H9 (cell line): Measurements from ENCODE around the gene P2RX6. TPM values are rescaled to one million over a fixed set of nuclear protein-coding genes. Genes with fewer than 3 reads are reported as not detected.

Experiments
- DNase-seq: peaks from one replicate; pipeline ENCODE4 v3.0.0-alpha.2; 2017
- H2AFZ ChIP-seq: one replicate; pipeline ENCODE4 v1.6.1; 2013; ENCODE audit warnings: mild to moderate bottlenecking, low read length, control low read depth, moderate library complexity
- H2AK5ac ChIP-seq: 2 replicates; pipeline ENCODE4 v1.6.1; 2013; ENCODE audit warnings: low read length, control low read depth, mixed read lengths; ENCODE audit not compliant: insufficient read length
- H2BK120ac ChIP-seq: one replicate; pipeline ENCODE4 v1.6.1; 2013; ENCODE audit warnings: low read depth, mild to moderate bottlenecking, low read length, control low read depth, inconsistent platforms; ENCODE audit not compliant: poor library complexity, severe bottlenecking
- H2BK12ac ChIP-seq: 2 replicates; pipeline ENCODE4 v1.6.1; 2013; ENCODE audit warnings: low read length, control low read depth, mixed read lengths, low read depth; ENCODE audit not compliant: insufficient read length
- H2BK15ac ChIP-seq: 2 replicates; pipeline ENCODE4 v1.6.1; 2013; ENCODE audit warnings: low read depth, low read length, control low read depth
- H2BK20ac ChIP-seq: one replicate; pipeline ENCODE4 v1.6.1; 2013; ENCODE audit warnings: low read depth, mild to moderate bottlenecking, low read length, control low read depth, inconsistent platforms; ENCODE audit not compliant: poor library complexity, severe bottlenecking
- H2BK5ac ChIP-seq: 2 replicates; pipeline ENCODE4 v1.6.1; 2013; ENCODE audit warnings: low read length, control low read depth, mixed read lengths; ENCODE audit not compliant: insufficient read length
- H3K14ac ChIP-seq: 2 replicates; pipeline ENCODE4 v1.6.1; 2013; ENCODE audit warnings: low read length, control low read depth; ENCODE audit not compliant: insufficient read depth
- H3K18ac ChIP-seq: 2 replicates; pipeline ENCODE4 v1.6.1; 2013; ENCODE audit warnings: low read depth, mild to moderate bottlenecking, mixed read lengths, low read length, control low read depth; ENCODE audit not compliant: insufficient read length
- H3K23ac ChIP-seq: 2 replicates; pipeline ENCODE4 v1.6.1; 2013; ENCODE audit warnings: low read length, control low read depth, mixed read lengths, low read depth; ENCODE audit not compliant: insufficient read length
- H3K23me2 ChIP-seq: 2 replicates; pipeline ENCODE4 v1.6.1; 2013; ENCODE audit warnings: low read depth, mild to moderate bottlenecking, mixed read lengths, low read length, control low read depth; ENCODE audit not compliant: insufficient read length, poor library complexity, severe bottlenecking
- H3K27ac ChIP-seq: 2 replicates; pipeline ENCODE4 v1.5.1; 2013; ENCODE audit warnings: low read length, control low read depth, mixed read lengths, low read depth; ENCODE audit not compliant: insufficient read length
- H3K27me3 ChIP-seq: 2 replicates; pipeline ENCODE4 v1.6.1; 2013; ENCODE audit warnings: low read length, control low read depth, inconsistent platforms; ENCODE audit not compliant: insufficient read depth
- H3K4ac ChIP-seq: 2 replicates; pipeline ENCODE4 v1.6.1; 2013; ENCODE audit warnings: low read depth, mild to moderate bottlenecking, control low read depth, inconsistent platforms, low read length, moderate library complexity
- H3K4me1 ChIP-seq: 2 replicates; pipeline ENCODE4 v1.6.1; 2013; ENCODE audit warnings: low read length, control low read depth, inconsistent platforms; ENCODE audit not compliant: insufficient read depth
- H3K4me2 ChIP-seq: 2 replicates; pipeline ENCODE4 v1.6.1; 2013; ENCODE audit warnings: low read length, control low read depth, mixed read lengths; ENCODE audit not compliant: insufficient read length, insufficient read depth
- H3K56ac ChIP-seq: 2 replicates; pipeline ENCODE4 v1.6.1; 2013; ENCODE audit warnings: low read depth, mild to moderate bottlenecking, mixed read lengths, low read length, control low read depth; ENCODE audit not compliant: insufficient read length
- H3K79me1 ChIP-seq: 2 replicates; pipeline ENCODE4 v1.6.1; 2013; ENCODE audit warnings: low read depth, mild to moderate bottlenecking, moderate library complexity, low read length, control low read depth, inconsistent platforms; ENCODE audit not compliant: insufficient read depth, poor library complexity, severe bottlenecking
- H3K79me2 ChIP-seq: 2 replicates; pipeline ENCODE4 v1.6.1; 2013; ENCODE audit warnings: low read length, control low read depth, inconsistent platforms; ENCODE audit not compliant: insufficient read depth
- H3K9ac ChIP-seq: 2 replicates; pipeline ENCODE4 v1.6.1; 2013; ENCODE audit warnings: low read length, control low read depth, mixed read lengths; ENCODE audit not compliant: insufficient read length; ENCODE audit errors: extremely low read depth
- H3K9me3 ChIP-seq: one replicate; pipeline ENCODE4 v1.6.1; 2013; ENCODE audit warnings: low read depth, low read length, inconsistent platforms; ENCODE audit not compliant: control insufficient read depth
- H3T11ph ChIP-seq: one replicate; pipeline ENCODE4 v1.6.1; 2013; ENCODE audit warnings: mild to moderate bottlenecking, low read length, control low read depth, inconsistent platforms
- H4K20me1 ChIP-seq: one replicate; pipeline ENCODE4 v1.6.1; 2013; ENCODE audit not compliant: control insufficient read depth, insufficient read length, insufficient read depth
- H4K5ac ChIP-seq: 2 replicates; pipeline ENCODE4 v1.6.1; 2013; ENCODE audit warnings: low read depth, mild to moderate bottlenecking, mixed read lengths, low read length, control low read depth; ENCODE audit not compliant: insufficient read length
- H4K8ac ChIP-seq: replicated peaks from 2 replicates; pipeline ENCODE4 v1.6.1; 2013; ENCODE audit warnings: low read length, control low read depth, mixed read lengths, low read depth; ENCODE audit not compliant: insufficient read length
- H4K91ac ChIP-seq: 2 replicates; pipeline ENCODE4 v1.6.1; 2013; ENCODE audit warnings: low read depth, mild to moderate bottlenecking, moderate library complexity, mixed read lengths, low read length, control low read depth; ENCODE audit not compliant: insufficient read length
- H3K27ac Mint-ChIP-seq, 3 experiments: 2 replicates in 2 of 3; 3 replicates in 1 of 3; pipeline ENCODE4 v1.8.0; 2020 to 2021; ENCODE audit warnings: mixed read lengths in 3 of 3, mild to moderate bottlenecking in 1 of 3, moderate library complexity in 1 of 3
- H3K27me3 Mint-ChIP-seq: 2 replicates; pipeline ENCODE4 v1.8.0; 2021; ENCODE audit warnings: low read depth, mild to moderate bottlenecking, moderate library complexity, mixed read lengths
- H3K36me3 Mint-ChIP-seq, 3 experiments: 2 replicates in 2 of 3; 3 replicates in 1 of 3; pipeline ENCODE4 v1.8.0; 2020 to 2021; ENCODE audit warnings: low read depth in 3 of 3, mixed read lengths in 3 of 3; ENCODE audit not compliant: insufficient read depth in 1 of 3
- H3K4me1 Mint-ChIP-seq, 2 experiments: 2 replicates each; pipeline ENCODE4 v1.8.0; 2020; ENCODE audit warnings: mixed read lengths in 2 of 2
- H3K4me3 Mint-ChIP-seq, 2 experiments: 2 replicates in 1 of 2; 3 replicates in 1 of 2; pipeline ENCODE4 v1.8.0; 2020 to 2021; ENCODE audit warnings: mild to moderate bottlenecking in 2 of 2, mixed read lengths in 2 of 2, moderate library complexity in 1 of 2
- H3K9me3 Mint-ChIP-seq, 2 experiments: 2 replicates in 1 of 2; 3 replicates in 1 of 2; pipeline ENCODE4 v1.8.0; 2020; ENCODE audit warnings: mild to moderate bottlenecking in 2 of 2, mixed read lengths in 2 of 2, moderate library complexity in 1 of 2
- CTCF ChIP-seq: fragments of 200-600 bp; sonication (generic); conservative IDR thresholded peaks from 3 replicates; pipeline ENCODE4 v1.8.0; 2021; ENCODE audit warnings: antibody characterized with exemption, mild to moderate bottlenecking
- WGBS: extraction: QIAGEN DNeasy Blood & Tissue Kit; methylation state at CpG from one replicate; pipeline ENCODE4 v1.1.7; 2013; ENCODE audit warnings: missing lambda C conversion rate, low lambda C conversion rate, mixed read lengths; ENCODE audit not compliant: insufficient read length; ENCODE audit errors: extremely low coverage; 5-methylcytosine and 5-hydroxymethylcytosine counted together
- total RNA-seq: library from RNA; stranded (reverse); gene quantifications from 2 replicates; pipeline ENCODE4 v1.2.1, GENCODE V29; 2021

Gene P2RX6
- total RNA-seq, 1 experiment from 2014 or later = not detected

- H3K23me2 ChIP-seq = peaks cover 5% of the 10 kb centered on the region
- no peak overlapping the region for H2AFZ ChIP-seq
- H3K4me1 ChIP-seq = no peaks in the 10 kb centered on the region; the same call in 1 of the 2 replicates
- no peak overlapping the region for H3K23ac ChIP-seq
- no peak overlapping the region for H3K27ac ChIP-seq
- no peak overlapping the region for H2BK20ac ChIP-seq
- TF ChIP-seq CTCF = no peak
- H3K56ac ChIP-seq = no peak overlapping the region
- H3K27me3 Mint-ChIP-seq = no peaks in the 10 kb centered on the region
- no peaks in the 10 kb centered on the region for H3K79me2 ChIP-seq
- no peak overlapping the region for H2BK12ac ChIP-seq
- H3K4ac ChIP-seq = no peak overlapping the region
- H2BK5ac ChIP-seq = no peak overlapping the region
- H3K27ac Mint-ChIP-seq = no peak overlapping the region
- H4K5ac ChIP-seq = no peak overlapping the region
- no peak overlapping the region for H3K4me3 Mint-ChIP-seq
- H4K91ac ChIP-seq = no peak overlapping the region
- no peak overlapping the region for H3K14ac ChIP-seq
- H2BK15ac ChIP-seq = no peak overlapping the region
- H3K9me3 Mint-ChIP-seq = no peaks in the 10 kb centered on the region
- WGBS = no CpG with 5 or more reads among the region's 27 CpGs
- no peaks in the 10 kb centered on the region for H3K9me3 ChIP-seq
- H4K20me1 ChIP-seq = no peaks in the 10 kb centered on the region
- no peaks in the 10 kb centered on the region for H3K27me3 ChIP-seq
- H3K4me2 ChIP-seq = no peak overlapping the region
- peaks cover 4 to 10% of the 10 kb centered on the region in 2 experiments; a peak in 3 of 4 replicates for H3K4me1 Mint-ChIP-seq
- no peak overlapping the region for H2BK120ac ChIP-seq
- H3K79me1 ChIP-seq = no peaks in the 10 kb centered on the region
- no peak overlapping the region for H3K9ac ChIP-seq
- no peak overlapping the region for H3T11ph ChIP-seq
- DNase-seq = no peak
- peaks cover 2 to 18% (median 8%) of the 10 kb centered on the region in 3 experiments; a peak in 5 of 7 replicates for H3K36me3 Mint-ChIP-seq
- H2AK5ac ChIP-seq = no peak overlapping the region
- H4K8ac ChIP-seq = no peak overlapping the region
- H3K18ac ChIP-seq = no peak overlapping the region
Observed at GRCh38 chr22:20996598-20997535, 18.1 kb upstream of the P2RX6 start.
